HCT116 (cell line): ENCODE data around the gene YDJC. TPM values are rescaled to one million over a fixed set of nuclear protein-coding genes. Genes with fewer than 3 reads are reported as not detected.
A peak's percentile ranks its signal among the peaks of the same experiment; 100 is the strongest.

Experiments
- ATAC-seq: fragments of 200-7000 bp; cut with Tn5 transposase; 2 replicates; pipeline ENCODE4 v1.9.1; 2020; ENCODE audit warnings: mild to moderate bottlenecking, moderate library complexity
- BruUV-seq: library from RNA; stranded (reverse); fragments of 400-500 nt; replicated peaks from 2 replicates; lab custom pipeline; 2021; lab: Mats Ljungman, UMichigan
- CTCF ChIA-PET: fragments of 300-600 bp; sonication (Branson Sonifier 250); formaldehyde crosslinking; loops from one replicate; lab custom pipeline; 2021; ENCODE audit warnings: antibody characterized with exemption; lab: Charles Lee
- POLR2A ChIA-PET: fragments of 300-600, 350-600 bp; sonication (Branson Sonifier 250); formaldehyde crosslinking; loops from one replicate; lab custom pipeline; 2021; ENCODE audit warnings: antibody characterized with exemption; lab: Charles Lee
- RAD21 ChIA-PET, 2 experiments: fragments of 300-600 bp; sonication (Branson Sonifier 250); formaldehyde crosslinking; loops; one replicate each; lab custom pipeline; 2023; ENCODE audit warnings: low total read pairs in 2 of 2; ENCODE audit not compliant: uncharacterized antibody in 2 of 2, unreplicated experiment in 2 of 2, low non-redundant PET in 1 of 2; lab: Charles Lee
- DNase-seq: peaks from one replicate; pipeline ENCODE4 v3.0.0-alpha.2; 2010; ENCODE audit warnings: low read depth, low spot score
- H2AFZ ChIP-seq: fragments of 200-600 bp; shearing (Covaris generic), sonication (generic); 2 replicates; pipeline ENCODE4 v1.6.1; 2017; ENCODE audit warnings: low read depth, mixed run types, mixed read lengths, antibody characterized with exemption, low read length; ENCODE audit not compliant: poor library complexity, severe bottlenecking
- H3K27ac ChIP-seq: 2 replicates; pipeline ENCODE4 v1.5.1; 2012; ENCODE audit warnings: low read depth, low read length
- H3K27me3 ChIP-seq: fragments of 200-600 bp; sonication (generic); 2 replicates; pipeline ENCODE4 v1.6.1; 2016; ENCODE audit warnings: mixed run types, low read length, mixed read lengths; ENCODE audit not compliant: insufficient read depth
- H3K36me3 ChIP-seq, 2 experiments: fragments of 200-500 bp in 1 of 2; fragments of 200-600 bp in 1 of 2; sonication (Bioruptor generic) in 1 of 2; sonication (generic) in 1 of 2; 2 replicates each; pipeline versions ENCODE4 v1.5.1 to v1.6.1; 2014 to 2016; ENCODE audit warnings: low read length in 2 of 2, inconsistent platforms in 1 of 2, mixed read lengths in 1 of 2, mixed run types in 1 of 2; ENCODE audit not compliant: insufficient read depth in 2 of 2, control insufficient read depth in 1 of 2
- H3K4me1 ChIP-seq, 2 experiments: fragments of 200-600 bp in 1 of 2; sonication (generic) in 1 of 2; 2 replicates each; pipeline versions ENCODE4 v1.5.1 to v1.6.1; 2012 to 2017; ENCODE audit warnings: low read length in 2 of 2, inconsistent platforms in 1 of 2, mild to moderate bottlenecking in 1 of 2, mixed read lengths in 1 of 2, mixed run types in 1 of 2, moderate library complexity in 1 of 2; ENCODE audit not compliant: insufficient read depth in 2 of 2, control insufficient read depth in 1 of 2
- H3K4me2 ChIP-seq: fragments of 200-600 bp; sonication (generic); 2 replicates; pipeline ENCODE4 v1.6.1; 2017; ENCODE audit warnings: mixed run types, low read length, mixed read lengths
- H3K4me3 ChIP-seq, 2 experiments: fragments of 200-600 bp in 1 of 2; sonication (generic) in 1 of 2; replicated peaks in 1 of 2; 2 replicates each; pipeline ENCODE4 v1.5.1; 2011 to 2016; ENCODE audit warnings: low read length in 2 of 2, control low read depth in 1 of 2, low read depth in 1 of 2, mild to moderate bottlenecking in 1 of 2, mixed read lengths in 1 of 2, mixed run types in 1 of 2
- H3K79me2 ChIP-seq: fragments of 200-600 bp; sonication (generic); 2 replicates; pipeline ENCODE4 v1.6.1; 2017; ENCODE audit warnings: mild to moderate bottlenecking, mixed run types, low read length, moderate library complexity, mixed read lengths; ENCODE audit not compliant: insufficient read depth
- H3K9ac ChIP-seq: fragments of 200-600 bp; sonication (generic); 2 replicates; pipeline ENCODE4 v1.6.1; 2016; ENCODE audit warnings: low read length, mixed read lengths
- H3K9me2 ChIP-seq: fragments of 200-600 bp; sonication (generic), shearing (Covaris generic); 2 replicates; pipeline ENCODE4 v1.6.1; 2017; ENCODE audit warnings: mixed run types, mild to moderate bottlenecking, moderate library complexity; ENCODE audit not compliant: insufficient read depth
- H3K9me3 ChIP-seq, 2 experiments: fragments of 200-500 bp in 1 of 2; fragments of 200-600 bp in 1 of 2; sonication (Bioruptor generic) in 1 of 2; sonication (generic) in 1 of 2; 2 replicates each; pipeline ENCODE4 v1.6.1; 2014 to 2017; ENCODE audit warnings: low read length in 2 of 2, mixed read lengths in 2 of 2, inconsistent platforms in 1 of 2, low read depth in 1 of 2, mild to moderate bottlenecking in 1 of 2, mixed run types in 1 of 2, moderate library complexity in 1 of 2; ENCODE audit not compliant: control insufficient read depth in 1 of 2, insufficient read depth in 1 of 2
- H4K20me1 ChIP-seq: fragments of 200-600 bp; sonication (generic), shearing (Covaris generic); 2 replicates; pipeline ENCODE4 v1.6.1; 2017; ENCODE audit warnings: mixed run types, mild to moderate bottlenecking, moderate library complexity; ENCODE audit not compliant: insufficient read depth
- CEBPB ChIP-seq: IDR thresholded peaks from 2 replicates; pipeline ENCODE4 v1.6.1; 2012; ENCODE audit warnings: low read depth
- EGR1 ChIP-seq: IDR thresholded peaks from 2 replicates; pipeline ENCODE4 v1.6.1; 2012; ENCODE audit warnings: low read depth
- ELF1 ChIP-seq: IDR thresholded peaks from 2 replicates; pipeline ENCODE4 v1.6.1; 2012; ENCODE audit warnings: low read depth, borderline replicate concordance
- FOSL1 ChIP-seq: IDR thresholded peaks from 2 replicates; pipeline ENCODE4 v1.6.1; 2012; ENCODE audit warnings: low read depth
- JUND ChIP-seq: IDR thresholded peaks from 2 replicates; pipeline ENCODE4 v1.6.1; 2012
- POLR2A ChIP-seq: IDR thresholded peaks from 2 replicates; pipeline ENCODE4 v1.7.0; 2011; ENCODE audit warnings: borderline replicate concordance; ENCODE audit not compliant: insufficient read depth, insufficient read length; ENCODE audit errors: extremely low read depth
- POLR2AphosphoS5 ChIP-seq: IDR thresholded peaks from 2 replicates; pipeline ENCODE4 v1.6.1; 2011; ENCODE audit warnings: mild to moderate bottlenecking, low read depth, low read length, moderate library complexity
- SIN3A ChIP-seq: IDR thresholded peaks from 2 replicates; pipeline ENCODE4 v1.6.1; 2012; ENCODE audit warnings: low read depth
- SRF ChIP-seq: IDR thresholded peaks from 2 replicates; pipeline ENCODE4 v1.6.1; 2012; ENCODE audit warnings: low read depth
- ZNF274 ChIP-seq: fragments of 200-500 bp; sonication (Bioruptor generic); IDR thresholded peaks from 2 replicates; pipeline ENCODE4 v1.6.1; 2014; ENCODE audit warnings: mild to moderate bottlenecking, low read depth, low read length, inconsistent platforms
- intact Hi-C: fragments of 100-400 bp; cut with micrococcal nuclease; formaldehyde crosslinking; loops from 2 replicates; pipeline ENCODE4 v1.10.0; 2022
- total RNA-seq: library from RNA; stranded (reverse); gene quantifications from one replicate; pipeline ENCODE4 v1.2.1, GENCODE V29; 2021; ENCODE audit not compliant: unreplicated experiment
- TF ChIP-seq, protein P1 (sequence below), 3 experiments: fragments of 200-600 bp in 1 of 3; sonication (generic) in 1 of 3; IDR thresholded peaks in 2 of 3; conservative IDR thresholded peaks in 1 of 3; 2 replicates each; pipeline ENCODE4 v1.5.1; 2012 to 2017; ENCODE audit warnings: low read depth in 2 of 3, low read length in 2 of 3, antibody characterized with exemption in 1 of 3, borderline replicate concordance in 1 of 3, control low read depth in 1 of 3, mild to moderate bottlenecking in 1 of 3, mixed read lengths in 1 of 3, mixed run types in 1 of 3, moderate library complexity in 1 of 3; ENCODE audit not compliant: insufficient read depth in 1 of 3
- TF ChIP-seq, protein P2 (sequence below): IDR thresholded peaks from 2 replicates; pipeline ENCODE4 v1.6.1; 2012; ENCODE audit warnings: low read depth

Gene YDJC
- total RNA-seq, 1 experiment from 2014 or later: 78.3 TPM

DNA sequence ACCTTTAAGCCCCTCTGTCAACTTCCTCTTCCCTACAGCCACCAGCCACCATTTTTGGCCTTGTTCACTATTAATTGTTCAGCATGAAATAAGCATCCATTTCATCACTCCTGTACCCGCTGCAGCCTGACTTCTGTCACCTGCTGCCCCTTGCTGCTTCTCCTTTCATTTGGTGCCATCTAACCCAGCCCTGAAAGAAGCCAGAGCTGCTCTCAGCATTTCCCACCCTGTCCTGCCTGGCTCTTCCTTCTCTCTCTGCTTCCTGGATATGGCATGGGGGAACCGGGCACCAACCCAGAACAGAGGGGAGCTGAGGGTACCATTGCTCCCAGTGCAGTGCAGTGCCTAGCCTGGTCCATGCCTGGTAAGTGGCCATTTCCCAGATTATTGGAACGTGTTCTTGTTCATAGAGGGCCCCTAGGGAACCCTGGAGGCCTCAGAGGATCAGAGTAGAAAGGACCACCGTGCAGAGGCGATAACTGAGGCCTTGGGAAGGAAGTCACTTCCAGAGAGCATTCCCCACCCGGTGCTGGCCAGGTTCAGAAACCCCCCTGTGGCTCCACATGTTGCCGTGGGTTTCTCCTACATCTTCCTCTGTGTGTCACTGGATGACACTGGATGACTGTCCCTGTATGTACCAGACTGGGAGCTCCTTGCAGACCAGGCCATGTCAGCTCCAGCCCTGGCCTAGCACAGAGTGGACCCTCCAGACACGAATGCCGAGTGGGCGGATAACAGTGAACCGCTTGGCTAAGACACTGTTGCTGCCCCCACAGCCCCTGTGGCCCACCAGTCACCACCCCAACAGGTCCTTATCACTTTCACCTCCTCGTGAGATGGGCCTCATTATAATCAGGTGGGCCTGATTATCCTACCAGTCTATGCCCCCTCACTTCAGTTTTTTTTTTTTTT, 4.7 kb downstream of the YDJC start:
- H3K4me1 ChIP-seq: peaks cover 5 to 30% of the 10 kb centered on the region in 2 experiments
- no TSS peak for BruUV-seq
- ChIA-PET CTCF (interaction anchor here (0.5 to 3.2 kb wide), 5 partner anchors 17 to 1207 kb away, joined by 3 to 16 read pairs (median 3); partner anchors contain the start of gene SDF2L1), RAD21 (no interaction called here), POLR2A (no interaction called here)
- no peak for TF ChIP-seq ZNF274
- TF ChIP-seq POLR2AphosphoS5: peak; percentile 23; the same call in 1 of the 2 replicates
- no peaks in the 10 kb centered on the region for H3K9me3 ChIP-seq
- H3K27me3 ChIP-seq: no peaks in the 10 kb centered on the region
- H3K9ac ChIP-seq: no peak overlapping the region
- no peaks in the 10 kb centered on the region for H3K9me2 ChIP-seq
- peaks cover 0 to 33% of the 10 kb centered on the region in 2 experiments; a peak in 1 of 4 replicates for H3K36me3 ChIP-seq
- peak overlapping the region; percentile 26; the same call in 1 of the 2 replicates for H3K27ac ChIP-seq
- ATAC-seq: no peak
- no peak for DNase-seq
- H3K4me3 ChIP-seq: no peak overlapping the region
- H4K20me1 ChIP-seq: no peaks in the 10 kb centered on the region
- peaks cover 73% of the 10 kb centered on the region for H3K79me2 ChIP-seq
- H2AFZ ChIP-seq: no peak overlapping the region
- intact Hi-C loops: no loop called here
- no peak overlapping the region for H3K4me2 ChIP-seq

DNA sequence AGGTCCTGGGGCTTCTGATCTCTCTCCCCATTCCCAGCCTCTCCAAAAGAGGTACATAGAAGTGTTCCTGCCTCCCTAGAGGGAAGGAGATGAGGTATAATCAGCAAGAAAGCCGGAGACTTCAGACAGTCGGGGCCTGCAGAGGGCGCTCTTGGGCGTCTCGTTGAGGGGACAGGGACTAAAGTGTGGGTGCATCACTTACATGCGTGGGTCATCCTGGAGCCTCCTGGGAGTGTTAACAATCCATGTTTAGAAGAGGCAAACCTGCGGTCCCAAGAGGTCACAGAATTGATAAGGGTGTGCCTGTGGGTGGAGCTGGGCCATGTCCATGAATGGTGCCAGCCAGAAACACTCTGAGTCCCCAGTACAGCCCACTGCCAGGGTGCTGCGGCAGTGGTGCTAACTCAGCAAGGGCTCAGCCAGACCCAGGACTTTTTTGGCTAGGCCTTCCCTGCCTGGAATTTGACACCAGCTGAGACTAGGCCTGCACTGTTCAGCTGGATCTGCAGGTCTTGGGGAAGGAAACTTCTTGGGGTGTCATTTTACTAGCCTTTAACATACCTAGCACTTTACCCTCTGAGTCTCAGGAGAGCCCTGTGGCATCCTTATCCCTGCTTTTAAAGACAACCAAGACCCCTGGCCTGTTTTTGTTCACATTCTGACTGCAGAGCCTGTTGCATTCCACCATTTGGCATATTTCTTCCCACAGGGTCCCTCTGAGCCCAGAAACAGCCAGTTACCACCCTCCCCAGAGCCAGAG, 5.5 kb downstream of the YDJC start:
- Histone ChIP-seq H3K27me3 (no peaks in the 10 kb centered on the region), H3K9me2 (no peaks in the 10 kb centered on the region), H3K9ac (no peak overlapping the region), H3K4me2 (no peak overlapping the region), H3K9me3 (no peaks in the 10 kb centered on the region), H3K36me3 (peaks cover 0 to 33% of the 10 kb centered on the region in 2 experiments; a peak in 1 of 4 replicates), H4K20me1 (no peaks in the 10 kb centered on the region), H3K79me2 (peaks cover 77% of the 10 kb centered on the region), H3K4me3 (no peak overlapping the region), H3K4me1 (peaks cover 5 to 27% of the 10 kb centered on the region in 2 experiments), H2AFZ (no peak overlapping the region), H3K27ac (peak overlapping the region; percentile 26; the same call in 1 of the 2 replicates)
- intact Hi-C loops: no loop called here
- no TSS peak for BruUV-seq
- peak; percentile 31; the same call in 1 of the 2 replicates for ATAC-seq
- ChIA-PET RAD21 (no interaction called here), POLR2A (no interaction called here), CTCF (interaction anchor here (0.5 to 3.2 kb wide), 5 partner anchors 18 to 1206 kb away, joined by 3 to 16 read pairs (median 3); partner anchors contain the start of gene SDF2L1)
- no peak for DNase-seq
- TF ChIP-seq EGR1 (no peak), SRF (no peak), JUND (no peak; the same call in 1 of the 2 replicates), FOSL1 (no peak), POLR2A (no peak), SIN3A (no peak), ELF1 (no peak), CEBPB (no peak), ZNF274 (no peak)
- TF ChIP-seq, protein P1, sequence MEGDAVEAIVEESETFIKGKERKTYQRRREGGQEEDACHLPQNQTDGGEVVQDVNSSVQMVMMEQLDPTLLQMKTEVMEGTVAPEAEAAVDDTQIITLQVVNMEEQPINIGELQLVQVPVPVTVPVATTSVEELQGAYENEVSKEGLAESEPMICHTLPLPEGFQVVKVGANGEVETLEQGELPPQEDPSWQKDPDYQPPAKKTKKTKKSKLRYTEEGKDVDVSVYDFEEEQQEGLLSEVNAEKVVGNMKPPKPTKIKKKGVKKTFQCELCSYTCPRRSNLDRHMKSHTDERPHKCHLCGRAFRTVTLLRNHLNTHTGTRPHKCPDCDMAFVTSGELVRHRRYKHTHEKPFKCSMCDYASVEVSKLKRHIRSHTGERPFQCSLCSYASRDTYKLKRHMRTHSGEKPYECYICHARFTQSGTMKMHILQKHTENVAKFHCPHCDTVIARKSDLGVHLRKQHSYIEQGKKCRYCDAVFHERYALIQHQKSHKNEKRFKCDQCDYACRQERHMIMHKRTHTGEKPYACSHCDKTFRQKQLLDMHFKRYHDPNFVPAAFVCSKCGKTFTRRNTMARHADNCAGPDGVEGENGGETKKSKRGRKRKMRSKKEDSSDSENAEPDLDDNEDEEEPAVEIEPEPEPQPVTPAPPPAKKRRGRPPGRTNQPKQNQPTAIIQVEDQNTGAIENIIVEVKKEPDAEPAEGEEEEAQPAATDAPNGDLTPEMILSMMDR (IDR thresholded peaks at IDR 0.05 in 2 of 3, conservative IDR thresholded peaks at IDR 0.05 in 1 of 3; ENCODE audit: borderline replicate concordance in 1 of 3, insufficient read depth in 1 of 3, low read depth in 2 of 3, low read length in 2 of 3): peak; percentile 31 to 91 (median 84); a peak in 5 of 6 replicates
- TF ChIP-seq, protein P2, sequence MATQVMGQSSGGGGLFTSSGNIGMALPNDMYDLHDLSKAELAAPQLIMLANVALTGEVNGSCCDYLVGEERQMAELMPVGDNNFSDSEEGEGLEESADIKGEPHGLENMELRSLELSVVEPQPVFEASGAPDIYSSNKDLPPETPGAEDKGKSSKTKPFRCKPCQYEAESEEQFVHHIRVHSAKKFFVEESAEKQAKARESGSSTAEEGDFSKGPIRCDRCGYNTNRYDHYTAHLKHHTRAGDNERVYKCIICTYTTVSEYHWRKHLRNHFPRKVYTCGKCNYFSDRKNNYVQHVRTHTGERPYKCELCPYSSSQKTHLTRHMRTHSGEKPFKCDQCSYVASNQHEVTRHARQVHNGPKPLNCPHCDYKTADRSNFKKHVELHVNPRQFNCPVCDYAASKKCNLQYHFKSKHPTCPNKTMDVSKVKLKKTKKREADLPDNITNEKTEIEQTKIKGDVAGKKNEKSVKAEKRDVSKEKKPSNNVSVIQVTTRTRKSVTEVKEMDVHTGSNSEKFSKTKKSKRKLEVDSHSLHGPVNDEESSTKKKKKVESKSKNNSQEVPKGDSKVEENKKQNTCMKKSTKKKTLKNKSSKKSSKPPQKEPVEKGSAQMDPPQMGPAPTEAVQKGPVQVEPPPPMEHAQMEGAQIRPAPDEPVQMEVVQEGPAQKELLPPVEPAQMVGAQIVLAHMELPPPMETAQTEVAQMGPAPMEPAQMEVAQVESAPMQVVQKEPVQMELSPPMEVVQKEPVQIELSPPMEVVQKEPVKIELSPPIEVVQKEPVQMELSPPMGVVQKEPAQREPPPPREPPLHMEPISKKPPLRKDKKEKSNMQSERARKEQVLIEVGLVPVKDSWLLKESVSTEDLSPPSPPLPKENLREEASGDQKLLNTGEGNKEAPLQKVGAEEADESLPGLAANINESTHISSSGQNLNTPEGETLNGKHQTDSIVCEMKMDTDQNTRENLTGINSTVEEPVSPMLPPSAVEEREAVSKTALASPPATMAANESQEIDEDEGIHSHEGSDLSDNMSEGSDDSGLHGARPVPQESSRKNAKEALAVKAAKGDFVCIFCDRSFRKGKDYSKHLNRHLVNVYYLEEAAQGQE: no peak
